Measurements from ENCODE around the gene TMCO5A.

GRCh38 chr15:37973856-37974255 is 39.4 kb downstream of the TMCO5A start:
- TF ChIP-seq CTCF (IDR thresholded peaks at IDR 0.05) (no peak), POLR2A (IDR thresholded peaks at IDR 0.05) (no peak)
